Esophagus squamous epithelium (tissue), 4 donors: ENCODE measurements around the gene GPR52.

Source experiments
- POLR2A ChIP-seq, 4 donors: fragments of 450-650 bp; IDR thresholded peaks; one replicate each; pipeline ENCODE4 v1.6.1; 2017; ENCODE audit warnings: antibody characterized with exemption in 4 of 4, mild to moderate bottlenecking in 4 of 4, moderate library complexity in 3 of 4
- TF ChIP-seq, protein P1 (sequence below), 6 experiments: fragments of 450-650 bp in 4 of 6; fragments of 200-600 bp in 2 of 6; sonication (generic) in 2 of 6; IDR thresholded peaks; one replicate each; pipeline ENCODE4 v1.5.1; 2016 to 2019; ENCODE audit warnings: antibody characterized with exemption in 6 of 6, mild to moderate bottlenecking in 4 of 6, moderate library complexity in 4 of 6

GRCh38 chr1:174469052-174469451, 21.3 kb downstream of the GPR52 start:
- TF ChIP-seq, protein P1, sequence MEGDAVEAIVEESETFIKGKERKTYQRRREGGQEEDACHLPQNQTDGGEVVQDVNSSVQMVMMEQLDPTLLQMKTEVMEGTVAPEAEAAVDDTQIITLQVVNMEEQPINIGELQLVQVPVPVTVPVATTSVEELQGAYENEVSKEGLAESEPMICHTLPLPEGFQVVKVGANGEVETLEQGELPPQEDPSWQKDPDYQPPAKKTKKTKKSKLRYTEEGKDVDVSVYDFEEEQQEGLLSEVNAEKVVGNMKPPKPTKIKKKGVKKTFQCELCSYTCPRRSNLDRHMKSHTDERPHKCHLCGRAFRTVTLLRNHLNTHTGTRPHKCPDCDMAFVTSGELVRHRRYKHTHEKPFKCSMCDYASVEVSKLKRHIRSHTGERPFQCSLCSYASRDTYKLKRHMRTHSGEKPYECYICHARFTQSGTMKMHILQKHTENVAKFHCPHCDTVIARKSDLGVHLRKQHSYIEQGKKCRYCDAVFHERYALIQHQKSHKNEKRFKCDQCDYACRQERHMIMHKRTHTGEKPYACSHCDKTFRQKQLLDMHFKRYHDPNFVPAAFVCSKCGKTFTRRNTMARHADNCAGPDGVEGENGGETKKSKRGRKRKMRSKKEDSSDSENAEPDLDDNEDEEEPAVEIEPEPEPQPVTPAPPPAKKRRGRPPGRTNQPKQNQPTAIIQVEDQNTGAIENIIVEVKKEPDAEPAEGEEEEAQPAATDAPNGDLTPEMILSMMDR (IDR thresholded peaks at IDR 0.05), result no peak
- no peak for TF ChIP-seq POLR2A (IDR thresholded peaks at IDR 0.05)
